ENCODE measurements around the gene CTU2.

DNA sequence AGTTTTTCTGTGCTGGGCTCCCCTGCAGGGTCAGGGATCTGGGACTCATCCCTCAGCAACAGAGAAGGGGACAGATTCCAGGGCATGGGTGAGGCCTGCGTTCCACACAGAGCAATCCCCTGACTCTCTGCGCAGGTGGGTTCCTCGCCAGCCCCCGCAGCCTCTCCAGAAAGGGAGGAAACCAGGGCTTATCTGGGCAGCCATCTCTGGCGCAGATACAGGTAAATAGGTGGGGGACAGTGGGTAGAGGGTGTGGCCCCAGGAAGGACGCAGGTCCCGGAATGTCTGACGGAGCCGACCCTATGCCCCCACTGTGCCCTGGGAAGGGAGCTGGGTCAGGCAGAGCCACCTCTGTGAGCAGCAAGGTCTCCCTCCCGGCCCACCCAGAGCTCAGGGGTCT, 55.5 kb downstream of the CTU2 start:
- TF ChIP-seq, protein P1, sequence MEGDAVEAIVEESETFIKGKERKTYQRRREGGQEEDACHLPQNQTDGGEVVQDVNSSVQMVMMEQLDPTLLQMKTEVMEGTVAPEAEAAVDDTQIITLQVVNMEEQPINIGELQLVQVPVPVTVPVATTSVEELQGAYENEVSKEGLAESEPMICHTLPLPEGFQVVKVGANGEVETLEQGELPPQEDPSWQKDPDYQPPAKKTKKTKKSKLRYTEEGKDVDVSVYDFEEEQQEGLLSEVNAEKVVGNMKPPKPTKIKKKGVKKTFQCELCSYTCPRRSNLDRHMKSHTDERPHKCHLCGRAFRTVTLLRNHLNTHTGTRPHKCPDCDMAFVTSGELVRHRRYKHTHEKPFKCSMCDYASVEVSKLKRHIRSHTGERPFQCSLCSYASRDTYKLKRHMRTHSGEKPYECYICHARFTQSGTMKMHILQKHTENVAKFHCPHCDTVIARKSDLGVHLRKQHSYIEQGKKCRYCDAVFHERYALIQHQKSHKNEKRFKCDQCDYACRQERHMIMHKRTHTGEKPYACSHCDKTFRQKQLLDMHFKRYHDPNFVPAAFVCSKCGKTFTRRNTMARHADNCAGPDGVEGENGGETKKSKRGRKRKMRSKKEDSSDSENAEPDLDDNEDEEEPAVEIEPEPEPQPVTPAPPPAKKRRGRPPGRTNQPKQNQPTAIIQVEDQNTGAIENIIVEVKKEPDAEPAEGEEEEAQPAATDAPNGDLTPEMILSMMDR (IDR thresholded peaks at IDR 0.05; ENCODE audit: insufficient read depth, low read length) = no peak
- TF ChIP-seq, protein P2, sequence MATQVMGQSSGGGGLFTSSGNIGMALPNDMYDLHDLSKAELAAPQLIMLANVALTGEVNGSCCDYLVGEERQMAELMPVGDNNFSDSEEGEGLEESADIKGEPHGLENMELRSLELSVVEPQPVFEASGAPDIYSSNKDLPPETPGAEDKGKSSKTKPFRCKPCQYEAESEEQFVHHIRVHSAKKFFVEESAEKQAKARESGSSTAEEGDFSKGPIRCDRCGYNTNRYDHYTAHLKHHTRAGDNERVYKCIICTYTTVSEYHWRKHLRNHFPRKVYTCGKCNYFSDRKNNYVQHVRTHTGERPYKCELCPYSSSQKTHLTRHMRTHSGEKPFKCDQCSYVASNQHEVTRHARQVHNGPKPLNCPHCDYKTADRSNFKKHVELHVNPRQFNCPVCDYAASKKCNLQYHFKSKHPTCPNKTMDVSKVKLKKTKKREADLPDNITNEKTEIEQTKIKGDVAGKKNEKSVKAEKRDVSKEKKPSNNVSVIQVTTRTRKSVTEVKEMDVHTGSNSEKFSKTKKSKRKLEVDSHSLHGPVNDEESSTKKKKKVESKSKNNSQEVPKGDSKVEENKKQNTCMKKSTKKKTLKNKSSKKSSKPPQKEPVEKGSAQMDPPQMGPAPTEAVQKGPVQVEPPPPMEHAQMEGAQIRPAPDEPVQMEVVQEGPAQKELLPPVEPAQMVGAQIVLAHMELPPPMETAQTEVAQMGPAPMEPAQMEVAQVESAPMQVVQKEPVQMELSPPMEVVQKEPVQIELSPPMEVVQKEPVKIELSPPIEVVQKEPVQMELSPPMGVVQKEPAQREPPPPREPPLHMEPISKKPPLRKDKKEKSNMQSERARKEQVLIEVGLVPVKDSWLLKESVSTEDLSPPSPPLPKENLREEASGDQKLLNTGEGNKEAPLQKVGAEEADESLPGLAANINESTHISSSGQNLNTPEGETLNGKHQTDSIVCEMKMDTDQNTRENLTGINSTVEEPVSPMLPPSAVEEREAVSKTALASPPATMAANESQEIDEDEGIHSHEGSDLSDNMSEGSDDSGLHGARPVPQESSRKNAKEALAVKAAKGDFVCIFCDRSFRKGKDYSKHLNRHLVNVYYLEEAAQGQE (IDR thresholded peaks at IDR 0.05; ENCODE audit: insufficient replicate concordance, low read depth) = no peak
- TF ChIP-seq POLR2AphosphoS5 (IDR thresholded peaks at IDR 0.05; ENCODE audit: low read depth) = no peak
- no peak for TF ChIP-seq GABPA (IDR thresholded peaks at IDR 0.05; ENCODE audit: low read depth)

Measured in HL-60 (cell line).